GM18861 (cell line): ENCODE results near the gene FANCC.

ENCODE experiments used
- ATAC-seq: cut with Tn5 transposase; IDR thresholded peaks from one replicate; pipeline ENCODE4 v1.9.1; 2021; ENCODE audit not compliant: unreplicated experiment

The FANCC gene

GRCh38 chr9:95197692-95198271, 119.7 kb downstream of the FANCC start:
- no peak for ATAC-seq

- ATAC-seq = no peak
Measured at GRCh38 chr9:95193480-95193879, 124.0 kb downstream of the FANCC start.

- ATAC-seq = no peak
Measured at GRCh38 chr9:95193067-95193466, 124.4 kb downstream of the FANCC start.

GRCh38 chr9:95192631-95193030, 124.9 kb downstream of the FANCC start:
- no peak for ATAC-seq

GRCh38 chr9:95190413-95190812, 127.1 kb downstream of the FANCC start:
- no peak for ATAC-seq

- ATAC-seq = no peak
Measured at GRCh38 chr9:95189251-95190098, 128.0 kb downstream of the FANCC start.

GRCh38 chr9:95188459-95188858, 129.1 kb downstream of the FANCC start:
- ATAC-seq = no peak

- ATAC-seq = no peak
Measured at GRCh38 chr9:95185956-95186355, 131.6 kb downstream of the FANCC start.

- ATAC-seq = no peak
Measured at GRCh38 chr9:95182854-95183563, 134.5 kb downstream of the FANCC start.

GRCh38 chr9:95181835-95182234, 135.7 kb downstream of the FANCC start:
- no peak for ATAC-seq

- ATAC-seq = no peak
Measured at GRCh38 chr9:95181226-95181818, 136.2 kb downstream of the FANCC start.

GRCh38 chr9:95177617-95178016, 139.9 kb downstream of the FANCC start:
- ATAC-seq = no peak

- no peak for ATAC-seq
Measured at GRCh38 chr9:95176755-95177319, 140.7 kb downstream of the FANCC start.

GRCh38 chr9:95175523-95175922, 142.0 kb downstream of the FANCC start:
- ATAC-seq = no peak

- ATAC-seq = no peak
Measured at GRCh38 chr9:95174038-95174437, 143.5 kb downstream of the FANCC start.

- no peak for ATAC-seq
Measured at GRCh38 chr9:95171596-95171995, 145.9 kb downstream of the FANCC start.

- no peak for ATAC-seq
Measured at GRCh38 chr9:95171001-95171400, 146.5 kb downstream of the FANCC start.

GRCh38 chr9:95167998-95168397, 149.5 kb downstream of the FANCC start:
- ATAC-seq = no peak

- no peak for ATAC-seq
Measured at GRCh38 chr9:95165004-95165403, 152.5 kb downstream of the FANCC start.

GRCh38 chr9:95157481-95158151, 159.9 kb downstream of the FANCC start:
- ATAC-seq = peak; percentile 82

GRCh38 chr9:95156074-95156473, 161.4 kb downstream of the FANCC start:
- no peak for ATAC-seq
